KG1 (cell line): ENCODE results near the gene SEZ6L2.
"Not testable (repeated sequence)": the region's sequence is repeated elsewhere in the genome, so short reads cannot be mapped to it uniquely, and the experiment has no call there.

ENCODE experiments used
- DNase-seq: peaks from one replicate; lab custom pipeline; 2025; lab: John Stamatoyannopoulos, UW

Gene SEZ6L2

GRCh38 chr16:29910819-29911675, 11.7 kb upstream of the SEZ6L2 start:
- no peak for DNase-seq

- DNase-seq, result not testable (repeated sequence)
These were observed 10.5 kb upstream of the SEZ6L2 start for GRCh38 chr16:29909851-29910250.

GRCh38 chr16:29909391-29909790, 10.0 kb upstream of the SEZ6L2 start:
- DNase-seq, result no peak

GRCh38 chr16:29908719-29909220, 9.4 kb upstream of the SEZ6L2 start:
- DNase-seq, result no peak

- no peak for DNase-seq
These were observed 8.6 kb upstream of the SEZ6L2 start for GRCh38 chr16:29907973-29908372.

- DNase-seq, result no peak
These were observed 7.3 kb upstream of the SEZ6L2 start for GRCh38 chr16:29906520-29907244.

- no peak for DNase-seq
These were observed 6.3 kb upstream of the SEZ6L2 start for GRCh38 chr16:29905668-29906067.

GRCh38 chr16:29904947-29905346, 5.6 kb upstream of the SEZ6L2 start:
- no peak for DNase-seq

GRCh38 chr16:29903590-29903989, 4.2 kb upstream of the SEZ6L2 start:
- no peak for DNase-seq

- DNase-seq, result no peak
These were observed 2.2 kb upstream of the SEZ6L2 start for GRCh38 chr16:29901607-29901945.

GRCh38 chr16:29900888-29901606, 1.7 kb upstream of the SEZ6L2 start:
- DNase-seq, result no peak

- DNase-seq, result peak; percentile 39
These were observed 945 bp upstream of the SEZ6L2 start, which contains the start of gene ASPHD1 for GRCh38 chr16:29900102-29900887. ASPHD1 (plus strand) TSS chr16:29900488; CDS start chr16:29900972, 484 bp downstream.

GRCh38 chr16:29898804-29899515, 390 bp downstream of the SEZ6L2 start:
- DNase-seq, result no peak

GRCh38 chr16:29898135-29898803, 1.1 kb downstream of the SEZ6L2 start:
- DNase-seq, result no peak

- DNase-seq, result no peak
These were observed 2.0 kb downstream of the SEZ6L2 start for GRCh38 chr16:29897333-29897732.

GRCh38 chr16:29896841-29897240, 2.5 kb downstream of the SEZ6L2 start:
- no peak for DNase-seq

- no peak for DNase-seq
These were observed 5.0 kb downstream of the SEZ6L2 start for GRCh38 chr16:29894352-29894751.

GRCh38 chr16:29893553-29893952, 5.8 kb downstream of the SEZ6L2 start:
- no peak for DNase-seq

GRCh38 chr16:29892458-29892813, 6.9 kb downstream of the SEZ6L2 start:
- DNase-seq, result no peak
